Fibroblast of lung (primary cell): ENCODE results near the gene RBBP9.

ENCODE experiments used
- CTCF ChIP-seq, 2 donors: IDR thresholded peaks in 1 of 2; conservative IDR thresholded peaks in 1 of 2; 1 replicate in 1 of 2; 2 replicates in 1 of 2; pipeline ENCODE4 v1.5.1; 2011 to 2012; ENCODE audit warnings: low read length in 2 of 2, control low read depth in 1 of 2, inconsistent platforms in 1 of 2, low read depth in 1 of 2, mild to moderate bottlenecking in 1 of 2
- EZH2 ChIP-seq: IDR thresholded peaks from 2 replicates; pipeline ENCODE4 v1.5.1; 2012; ENCODE audit warnings: low read length, control low read depth, mild to moderate bottlenecking; ENCODE audit errors: missing control alignments

DNA sequence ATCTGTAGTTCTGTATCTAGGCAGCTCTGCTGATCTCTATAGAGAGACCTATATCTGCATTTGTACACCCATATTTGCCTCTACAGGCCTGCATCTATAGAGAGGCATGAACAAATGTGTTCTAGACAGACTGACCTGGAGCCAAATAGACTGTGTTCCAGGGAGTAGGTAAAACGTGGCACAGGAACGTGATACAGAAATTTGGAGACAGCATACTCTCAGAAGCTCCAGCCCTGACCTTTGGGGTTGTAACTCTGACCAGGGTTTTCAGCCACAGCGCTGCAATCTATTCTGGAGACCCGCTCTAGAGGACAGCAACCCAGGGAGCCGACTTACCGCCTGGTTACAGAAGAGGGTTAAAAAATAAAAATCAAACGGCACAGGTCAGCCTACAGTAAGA, 983 bp downstream of the RBBP9 start:
- TF ChIP-seq CTCF (conservative IDR thresholded peaks at IDR 0.05 in 1 of 2, IDR thresholded peaks at IDR 0.05 in 1 of 2; ENCODE audit: low read depth in 1 of 2, low read length in 2 of 2) (no peak), EZH2 (no peak)
